Stimulated activated CD8-positive, alpha-beta memory T cell treated with anti-CD3 and anti-CD28 coated beads, Interleukin-4, amount 100 ng/mL, for 1 hour (primary cell): ENCODE measurements around the gene FBXW8.

Experiments used
- DNase-seq, 2 donors: peaks; one replicate each; pipeline ENCODE4 v3.0.0-alpha.2; 2020; ENCODE audit warnings: low read depth in 2 of 2, low spot score in 1 of 2

Gene FBXW8

GRCh38 chr12:116954710-116955381 lies 44.1 kb downstream of the FBXW8 start:
- DNase-seq = no peak

- DNase-seq = no peak
Measured at GRCh38 chr12:116955382-116956021, 44.8 kb downstream of the FBXW8 start.

GRCh38 chr12:116958402-116959197 lies 47.9 kb downstream of the FBXW8 start:
- DNase-seq = no peak

- no peak for DNase-seq
Measured at GRCh38 chr12:116959198-116959460, 48.4 kb downstream of the FBXW8 start.

- no peak for DNase-seq
Measured at GRCh38 chr12:116959845-116960514, 49.2 kb downstream of the FBXW8 start.

GRCh38 chr12:116962197-116962596 lies 51.4 kb downstream of the FBXW8 start:
- no peak for DNase-seq

GRCh38 chr12:116962783-116963356 lies 52.1 kb downstream of the FBXW8 start:
- DNase-seq = no peak

- no peak for DNase-seq
Measured at GRCh38 chr12:116964054-116965050, 53.6 kb downstream of the FBXW8 start.

- DNase-seq = no peak
Measured at GRCh38 chr12:116968986-116969385, 58.2 kb downstream of the FBXW8 start.

GRCh38 chr12:116969615-116970585 lies 59.1 kb downstream of the FBXW8 start:
- no peak for DNase-seq

- no peak for DNase-seq
Measured at GRCh38 chr12:116971222-116971621, 60.5 kb downstream of the FBXW8 start.

GRCh38 chr12:116975779-116976393 lies 65.1 kb downstream of the FBXW8 start:
- no peak for DNase-seq

- no peak for DNase-seq
Measured at GRCh38 chr12:116977465-116978380, 67.0 kb downstream of the FBXW8 start.

GRCh38 chr12:116978791-116979508 lies 68.2 kb downstream of the FBXW8 start:
- no peak for DNase-seq

- DNase-seq = no peak
Measured at GRCh38 chr12:116980083-116980482, 69.3 kb downstream of the FBXW8 start.

GRCh38 chr12:116982791-116983411 lies 72.2 kb downstream of the FBXW8 start:
- DNase-seq = no peak

GRCh38 chr12:116984098-116984497 lies 73.3 kb downstream of the FBXW8 start:
- no peak for DNase-seq
